Activated CD8-positive, alpha-beta memory T cell treated with anti-CD3 and anti-CD28 coated beads for 36 hours (primary cell): ENCODE results near the gene RELN. TPM values are rescaled to one million over a fixed set of nuclear protein-coding genes. Genes with fewer than 3 reads are reported as not detected.

Experiments
- CTCF ChIA-PET: fragments of 350-600 bp; sonication (Branson Sonifier 250); formaldehyde crosslinking; loops from one replicate; lab custom pipeline; 2021; ENCODE audit warnings: antibody characterized with exemption; lab: Charles Lee
- POLR2A ChIA-PET: fragments of 350-600 bp; sonication (Branson Sonifier 250); formaldehyde crosslinking; loops from one replicate; lab custom pipeline; 2021; ENCODE audit warnings: antibody characterized with exemption; lab: Charles Lee
- total RNA-seq, 2 experiments: library from RNA; stranded (reverse); gene quantifications; one replicate each; pipeline ENCODE4 v1.2.3, GENCODE V29; 2021

The RELN gene
- total RNA-seq, 2 experiments from 2014 or later: not detected

- POLR2A ChIA-PET: no interaction called here
- CTCF ChIA-PET: no interaction called here
These were observed 38.1 kb downstream of the RELN start for GRCh38 chr7:103951311-103951710.

- ChIA-PET CTCF (no interaction called here), POLR2A (no interaction called here)
These were observed 40.1 kb downstream of the RELN start for GRCh38 chr7:103949374-103949773.

DNA sequence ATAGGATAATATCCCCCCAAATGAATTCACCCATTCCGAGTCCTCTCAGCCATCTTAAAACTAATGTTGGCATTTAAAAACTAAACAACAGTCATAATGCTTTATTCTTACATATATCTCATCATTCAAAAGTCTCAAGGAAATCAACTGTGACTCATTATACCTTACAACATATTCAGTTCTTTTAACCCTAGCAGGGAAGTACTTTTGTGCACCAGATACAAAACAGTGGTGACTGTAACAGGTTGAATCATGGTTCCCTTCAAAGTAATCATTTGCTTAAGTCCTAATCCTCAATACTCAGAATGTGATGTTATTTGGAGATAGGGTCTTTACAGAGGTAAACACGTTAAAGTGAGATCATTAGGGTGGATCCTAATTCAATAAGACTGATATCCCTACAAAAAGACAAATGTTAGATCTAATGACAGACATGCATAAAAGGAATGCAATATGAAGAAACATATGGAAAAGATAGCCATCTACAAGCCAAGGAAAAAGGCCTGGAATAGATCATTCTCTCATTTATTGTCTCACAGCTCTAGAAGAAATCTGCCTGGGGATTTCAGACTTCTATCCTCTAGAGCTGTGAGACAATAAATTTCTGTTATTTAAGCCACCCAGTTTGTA, 42.3 kb downstream of the RELN start:
- ChIA-PET POLR2A (no interaction called here), CTCF (no interaction called here)

- ChIA-PET CTCF (no interaction called here), POLR2A (no interaction called here)
These were observed 45.1 kb downstream of the RELN start for GRCh38 chr7:103944230-103944900.

DNA sequence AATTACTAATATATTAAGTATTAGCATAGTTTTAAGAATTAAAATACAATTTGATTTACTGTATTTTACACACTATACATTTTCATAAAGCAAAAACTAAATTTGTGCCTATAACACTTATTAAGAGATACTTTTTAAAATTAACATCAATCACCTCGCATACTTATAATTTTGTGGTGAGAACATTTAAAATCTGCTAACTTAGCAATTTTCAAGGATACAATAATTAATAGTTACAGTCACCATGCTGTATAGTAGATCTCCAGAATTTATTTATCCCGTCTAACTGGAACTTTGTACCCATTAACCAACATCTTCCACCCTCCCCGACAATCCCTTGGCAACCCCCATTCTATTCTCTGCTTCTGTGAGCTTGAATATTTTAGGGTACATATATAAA, 47.5 kb downstream of the RELN start:
- CTCF ChIA-PET: no interaction called here
- POLR2A ChIA-PET: no interaction called here

DNA sequence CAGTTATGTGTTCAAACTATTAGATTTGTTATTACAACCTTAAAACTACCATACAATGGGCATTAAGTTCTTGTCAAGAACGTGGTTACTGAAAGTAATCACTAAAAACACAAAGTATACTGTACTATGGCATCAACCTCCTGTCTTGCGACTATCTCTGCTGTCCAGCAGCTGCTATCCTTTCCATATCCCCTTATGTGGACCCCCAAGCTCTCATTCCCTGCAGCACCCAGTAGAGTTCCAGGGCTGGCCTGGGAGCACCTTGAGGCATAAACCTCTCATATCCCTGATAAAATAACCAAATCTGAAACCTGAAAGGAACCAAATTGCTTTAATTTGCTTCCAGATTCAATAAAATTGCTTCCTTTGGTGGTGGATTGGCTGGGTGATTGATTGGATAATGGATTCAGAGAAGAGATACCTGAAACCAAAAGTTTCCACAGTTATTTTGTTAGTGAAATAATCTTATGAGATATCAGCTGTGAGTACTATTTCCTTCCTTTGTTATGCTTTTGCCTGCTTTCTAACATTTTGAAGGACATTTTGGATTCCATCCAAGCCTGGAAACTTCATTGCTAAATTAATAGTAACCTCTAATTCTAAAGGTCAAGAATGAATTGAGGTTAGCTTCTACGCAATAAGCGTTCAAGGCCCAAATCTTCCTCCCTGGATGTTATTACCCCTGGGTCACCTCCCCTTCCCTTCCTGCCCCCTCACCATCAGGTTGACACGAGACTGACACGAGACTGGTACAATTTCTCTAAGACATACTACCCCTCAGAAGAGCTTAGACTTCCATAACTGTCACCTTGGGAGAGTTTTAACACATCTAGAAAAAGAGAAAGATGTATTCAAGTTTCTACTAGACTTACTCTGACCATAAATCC, 48.8 kb downstream of the RELN start:
- ChIA-PET POLR2A (no interaction called here), CTCF (no interaction called here)

GRCh38 chr7:103937680-103938079, 51.8 kb downstream of the RELN start:
- ChIA-PET POLR2A (no interaction called here), CTCF (no interaction called here)

DNA sequence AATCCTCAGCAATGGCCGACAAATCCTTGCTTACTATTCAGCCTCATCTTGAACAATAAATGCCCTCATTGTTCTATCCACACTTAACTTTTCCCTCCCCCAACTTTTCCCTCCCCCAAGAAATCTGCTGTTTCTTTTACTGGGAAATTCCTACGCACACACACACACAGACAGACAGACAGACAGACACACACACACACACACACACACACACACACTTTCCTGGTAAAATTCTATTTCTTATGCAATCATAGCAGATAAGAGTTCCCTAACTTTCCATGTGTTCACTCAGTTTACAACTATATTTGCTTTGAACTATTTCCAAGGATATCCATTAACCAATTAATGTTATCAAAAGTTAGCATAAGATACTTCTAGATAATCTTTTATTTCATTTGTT, 52.9 kb downstream of the RELN start:
- CTCF ChIA-PET: interaction anchor here (0.6 kb wide), 1 partner anchor 170 kb away, joined by 3 read pairs; no protein-coding TSS in a partner anchor
- POLR2A ChIA-PET: interaction anchor here (0.6 kb wide), 1 partner anchor 50 kb away, joined by 8 read pairs; no protein-coding TSS in a partner anchor

DNA sequence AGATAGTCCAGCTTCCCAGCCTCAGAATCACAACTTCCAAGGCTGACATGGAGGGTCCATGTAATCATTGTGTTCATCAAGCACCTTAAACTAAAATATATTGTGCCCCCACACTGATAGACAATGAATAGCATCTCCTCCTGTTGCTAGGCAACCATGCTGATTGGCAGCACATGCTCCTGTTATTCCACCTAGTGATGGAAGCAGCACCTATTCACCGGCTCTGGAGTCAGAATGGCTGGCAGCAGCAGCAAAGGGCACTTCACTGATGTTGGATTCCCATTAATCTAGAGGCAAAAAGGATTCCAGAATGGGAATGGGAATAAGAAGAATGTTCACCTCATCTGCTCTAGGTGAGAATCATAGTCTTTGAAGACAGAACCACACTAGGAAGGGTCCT, 55.0 kb downstream of the RELN start:
- ChIA-PET POLR2A (no interaction called here), CTCF (no interaction called here)

GRCh38 chr7:103932389-103932788, 57.1 kb downstream of the RELN start:
- ChIA-PET POLR2A (no interaction called here), CTCF (no interaction called here)

DNA sequence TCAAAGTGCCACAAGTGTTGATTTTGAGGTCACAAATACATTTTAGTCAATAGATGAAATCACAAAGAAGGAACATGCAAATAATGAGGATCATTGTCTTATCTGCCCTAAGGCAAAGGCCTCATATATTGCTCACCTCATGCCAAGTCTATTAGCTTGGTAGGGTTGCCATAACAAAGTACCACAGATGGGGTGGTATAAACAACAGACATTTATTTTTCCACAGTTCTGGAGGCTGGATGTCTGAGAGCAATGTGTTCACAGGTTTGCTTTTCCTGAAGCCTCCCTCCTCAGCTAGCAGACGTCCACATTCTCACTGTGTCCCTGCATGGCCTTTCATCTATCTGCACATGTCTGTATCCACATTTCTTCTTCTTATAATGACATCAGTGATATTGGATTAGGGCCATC, 59.6 kb downstream of the RELN start:
- CTCF ChIA-PET: no interaction called here
- POLR2A ChIA-PET: no interaction called here

- CTCF ChIA-PET: no interaction called here
- POLR2A ChIA-PET: no interaction called here
These were observed 60.9 kb downstream of the RELN start for GRCh38 chr7:103928581-103928980.

DNA sequence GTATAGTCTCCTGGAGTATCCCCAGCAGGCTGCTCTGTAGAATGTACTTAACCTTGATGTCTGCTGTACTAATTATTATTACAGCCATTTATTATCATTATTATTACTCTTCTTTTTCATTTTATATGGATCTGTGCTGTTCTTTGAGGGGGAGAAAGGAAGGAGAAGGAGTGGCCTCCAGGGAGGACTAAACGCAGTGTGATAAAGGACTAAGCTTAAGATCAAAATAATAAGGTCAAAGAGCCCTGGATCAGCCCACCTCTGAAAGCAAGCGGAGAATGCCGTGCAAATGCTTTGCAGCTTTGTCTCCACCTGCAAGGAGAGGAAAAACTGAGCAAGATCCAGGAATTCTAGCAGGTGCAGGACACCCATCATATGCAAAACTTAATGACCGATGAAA, 65.3 kb downstream of the RELN start:
- ChIA-PET CTCF (no interaction called here), POLR2A (no interaction called here)

- POLR2A ChIA-PET: no interaction called here
- CTCF ChIA-PET: no interaction called here
These were observed 67.1 kb downstream of the RELN start for GRCh38 chr7:103922407-103922806.

DNA sequence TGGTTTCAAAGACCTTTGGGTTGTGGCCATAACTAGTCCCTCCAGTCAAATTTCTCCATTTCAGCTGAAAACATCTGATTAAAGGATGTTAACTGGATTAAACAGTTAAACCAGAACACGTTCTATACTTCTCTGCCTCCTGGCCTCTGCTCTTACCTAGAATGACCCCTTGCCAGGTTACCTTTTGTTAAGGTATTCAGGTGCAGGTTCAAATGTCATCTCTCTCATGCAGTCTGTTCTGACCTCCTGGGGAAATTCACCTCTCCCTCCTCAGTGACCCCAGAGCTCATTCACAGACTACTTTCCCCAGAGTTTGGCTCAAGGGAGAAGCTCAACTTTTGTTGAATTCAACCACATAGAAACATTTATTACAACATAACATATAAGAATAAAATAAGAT, 67.8 kb downstream of the RELN start:
- ChIA-PET CTCF (no interaction called here), POLR2A (no interaction called here)

GRCh38 chr7:103919272-103919868, 70.1 kb downstream of the RELN start:
- ChIA-PET POLR2A (no interaction called here), CTCF (no interaction called here)

GRCh38 chr7:103918631-103919271, 70.7 kb downstream of the RELN start:
- POLR2A ChIA-PET: no interaction called here
- CTCF ChIA-PET: no interaction called here

DNA sequence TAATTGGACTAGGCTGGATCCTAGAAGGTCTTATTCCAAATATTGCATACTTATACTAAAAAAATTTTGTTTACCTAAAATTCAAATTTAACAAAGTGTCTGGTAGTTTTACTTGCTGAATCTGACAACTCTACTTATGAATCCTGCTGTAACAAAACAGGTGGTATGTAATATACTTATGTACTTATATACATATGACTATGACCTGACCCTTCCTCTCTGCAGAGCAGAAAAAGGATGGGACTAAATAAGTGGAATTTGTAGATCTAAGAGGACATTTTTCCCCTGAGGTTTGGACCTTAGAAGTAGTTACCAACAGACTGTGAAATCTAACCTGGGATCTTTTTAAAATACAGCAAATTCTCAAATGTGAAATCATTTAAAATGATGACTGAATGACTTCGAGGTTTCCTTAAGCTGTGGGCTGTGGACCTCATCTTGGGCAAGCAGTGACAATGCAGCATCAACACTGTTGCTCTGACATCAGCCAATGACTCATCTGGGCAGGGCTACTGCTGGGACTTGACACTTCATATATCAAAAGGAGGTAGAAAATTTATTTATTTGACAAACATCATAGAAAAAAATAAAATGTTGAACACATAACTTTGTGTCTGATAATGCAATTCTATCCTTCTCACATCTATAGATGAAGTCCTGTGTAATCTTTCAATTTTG, 73.6 kb downstream of the RELN start:
- POLR2A ChIA-PET: no interaction called here
- CTCF ChIA-PET: no interaction called here
